Tibial nerve (tissue), 3 donors: Measurements from ENCODE around the gene AMACR.

Source experiments
- CTCF ChIP-seq, 5 experiments: fragments of 200-600 bp in 3 of 5; fragments of 450-650 bp in 2 of 5; sonication (generic) in 3 of 5; IDR thresholded peaks; one replicate each; pipeline ENCODE4 v1.5.1; 2016 to 2019; ENCODE audit warnings: antibody characterized with exemption in 5 of 5, mild to moderate bottlenecking in 3 of 5, moderate library complexity in 2 of 5
- POLR2A ChIP-seq, 2 donors: fragments of 450-650 bp; IDR thresholded peaks; one replicate each; pipeline ENCODE4 v1.6.1; 2017; ENCODE audit warnings: antibody characterized with exemption in 2 of 2, mild to moderate bottlenecking in 2 of 2, moderate library complexity in 2 of 2

GRCh38 chr5:34002629-34003328 lies 5.1 kb downstream of the AMACR start:
- TF ChIP-seq CTCF (IDR thresholded peaks at IDR 0.05) (no peak), POLR2A (IDR thresholded peaks at IDR 0.05) (no peak)
